DOHH2 (cell line): ENCODE measurements around the gene IFNLR1.

Source experiments
- EZH2phosphoT487 ChIP-seq: fragments of 200-600 bp; sonication (generic); IDR thresholded peaks from 2 replicates; pipeline ENCODE4 v1.6.1; 2017; ENCODE audit warnings: borderline replicate concordance, mild to moderate bottlenecking, antibody characterized with exemption, low read length, moderate library complexity, mixed read lengths
- TF ChIP-seq, protein P1 (sequence below): fragments of 200-600 bp; sonication (generic); IDR thresholded peaks from one replicate; pipeline ENCODE4 v1.5.1; 2014; ENCODE audit warnings: antibody characterized with exemption, mild to moderate bottlenecking, low read depth, low read length; ENCODE audit not compliant: poor library complexity, severe bottlenecking

DNA sequence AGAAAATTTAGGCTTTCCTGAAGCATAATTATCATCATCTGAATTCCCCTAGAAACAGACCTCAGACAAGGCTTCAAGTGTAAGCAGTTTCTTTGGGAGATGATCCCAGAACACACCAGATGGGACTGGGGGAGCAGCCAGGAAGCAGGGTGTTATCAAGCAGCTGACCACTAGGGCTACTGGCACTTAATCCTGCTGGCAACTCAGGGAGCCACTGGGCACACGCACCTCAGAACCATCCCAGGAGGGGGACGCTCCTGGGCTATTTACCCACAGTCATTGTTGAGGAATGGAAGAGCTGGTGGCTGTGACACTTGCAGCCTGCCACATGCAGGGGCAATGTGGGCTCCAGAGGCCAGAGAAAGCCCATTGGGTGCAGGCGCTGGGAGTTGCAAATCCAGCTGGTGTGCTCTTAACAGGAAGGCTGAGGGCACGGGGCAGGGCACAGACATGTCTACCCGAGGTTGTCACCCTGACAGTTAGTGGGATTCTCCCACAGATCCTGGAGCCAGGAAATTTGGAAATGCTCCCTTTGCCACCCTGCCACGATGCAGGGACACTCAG, 29.1 kb downstream of the IFNLR1 start:
- no peak for TF ChIP-seq EZH2phosphoT487
- TF ChIP-seq, protein P1, sequence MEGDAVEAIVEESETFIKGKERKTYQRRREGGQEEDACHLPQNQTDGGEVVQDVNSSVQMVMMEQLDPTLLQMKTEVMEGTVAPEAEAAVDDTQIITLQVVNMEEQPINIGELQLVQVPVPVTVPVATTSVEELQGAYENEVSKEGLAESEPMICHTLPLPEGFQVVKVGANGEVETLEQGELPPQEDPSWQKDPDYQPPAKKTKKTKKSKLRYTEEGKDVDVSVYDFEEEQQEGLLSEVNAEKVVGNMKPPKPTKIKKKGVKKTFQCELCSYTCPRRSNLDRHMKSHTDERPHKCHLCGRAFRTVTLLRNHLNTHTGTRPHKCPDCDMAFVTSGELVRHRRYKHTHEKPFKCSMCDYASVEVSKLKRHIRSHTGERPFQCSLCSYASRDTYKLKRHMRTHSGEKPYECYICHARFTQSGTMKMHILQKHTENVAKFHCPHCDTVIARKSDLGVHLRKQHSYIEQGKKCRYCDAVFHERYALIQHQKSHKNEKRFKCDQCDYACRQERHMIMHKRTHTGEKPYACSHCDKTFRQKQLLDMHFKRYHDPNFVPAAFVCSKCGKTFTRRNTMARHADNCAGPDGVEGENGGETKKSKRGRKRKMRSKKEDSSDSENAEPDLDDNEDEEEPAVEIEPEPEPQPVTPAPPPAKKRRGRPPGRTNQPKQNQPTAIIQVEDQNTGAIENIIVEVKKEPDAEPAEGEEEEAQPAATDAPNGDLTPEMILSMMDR: peak; percentile 15
